Muscle layer of duodenum (tissue), 2 donors: ENCODE measurements around the gene DDAH1.

Experiments
- H3K27ac ChIP-seq: one replicate; pipeline ENCODE4 v1.7.0; 2013; ENCODE audit warnings: mild to moderate bottlenecking, low read length
- H3K27me3 ChIP-seq: one replicate; pipeline ENCODE4 v1.7.0; 2013; ENCODE audit warnings: low read depth, mild to moderate bottlenecking, control low read depth, low read length
- H3K36me3 ChIP-seq, 2 donors: one replicate each; pipeline ENCODE4 v1.7.0; 2013; ENCODE audit warnings: low read length in 2 of 2, control low read depth in 1 of 2, mild to moderate bottlenecking in 1 of 2; ENCODE audit not compliant: insufficient read depth in 2 of 2, control insufficient read depth in 1 of 2
- H3K4me1 ChIP-seq, 2 donors: one replicate each; pipeline ENCODE4 v1.7.0; 2013; ENCODE audit warnings: low read length in 2 of 2, mild to moderate bottlenecking in 2 of 2, control low read depth in 1 of 2, moderate library complexity in 1 of 2; ENCODE audit not compliant: insufficient read depth in 2 of 2, control insufficient read depth in 1 of 2
- H3K4me3 ChIP-seq, 2 donors: one replicate each; pipeline ENCODE4 v1.7.0; 2013; ENCODE audit warnings: low read length in 2 of 2, low read depth in 1 of 2, mild to moderate bottlenecking in 1 of 2
- H3K9me3 ChIP-seq, 2 donors: one replicate each; pipeline ENCODE4 v1.7.0; 2013; ENCODE audit warnings: low read length in 2 of 2, control low read depth in 1 of 2, mild to moderate bottlenecking in 1 of 2; ENCODE audit not compliant: control insufficient read depth in 1 of 2
- donor health status: healthy.

The DDAH1 gene

DNA sequence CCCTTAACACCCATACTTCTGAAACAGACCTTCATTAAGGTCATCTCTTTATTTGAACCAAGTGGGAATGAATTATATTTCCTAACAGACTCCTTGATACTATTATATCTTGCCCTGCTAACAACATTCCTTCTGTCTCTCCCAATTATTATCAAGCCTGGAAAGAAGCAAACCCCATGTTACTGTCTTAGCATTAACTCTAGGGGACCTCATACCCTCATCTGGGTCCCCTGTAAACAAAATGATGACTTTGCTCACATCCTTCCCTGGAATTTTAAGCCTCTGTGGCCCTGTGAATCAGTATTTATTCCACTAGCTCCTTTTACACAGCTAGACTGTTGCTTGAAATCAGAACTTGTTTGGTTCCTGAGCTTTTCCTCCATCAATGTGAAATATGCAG, 150.2 kb downstream of the DDAH1 start:
- no peak overlapping the region for H3K27ac ChIP-seq
- H3K27me3 ChIP-seq = no peaks in the 10 kb centered on the region
- peaks cover 0 to 4% of the 10 kb centered on the region in 2 donors for H3K4me1 ChIP-seq
- no peak overlapping the region for H3K4me3 ChIP-seq
- no peaks in the 10 kb centered on the region for H3K9me3 ChIP-seq
- H3K36me3 ChIP-seq = no peaks in the 10 kb centered on the region

DNA sequence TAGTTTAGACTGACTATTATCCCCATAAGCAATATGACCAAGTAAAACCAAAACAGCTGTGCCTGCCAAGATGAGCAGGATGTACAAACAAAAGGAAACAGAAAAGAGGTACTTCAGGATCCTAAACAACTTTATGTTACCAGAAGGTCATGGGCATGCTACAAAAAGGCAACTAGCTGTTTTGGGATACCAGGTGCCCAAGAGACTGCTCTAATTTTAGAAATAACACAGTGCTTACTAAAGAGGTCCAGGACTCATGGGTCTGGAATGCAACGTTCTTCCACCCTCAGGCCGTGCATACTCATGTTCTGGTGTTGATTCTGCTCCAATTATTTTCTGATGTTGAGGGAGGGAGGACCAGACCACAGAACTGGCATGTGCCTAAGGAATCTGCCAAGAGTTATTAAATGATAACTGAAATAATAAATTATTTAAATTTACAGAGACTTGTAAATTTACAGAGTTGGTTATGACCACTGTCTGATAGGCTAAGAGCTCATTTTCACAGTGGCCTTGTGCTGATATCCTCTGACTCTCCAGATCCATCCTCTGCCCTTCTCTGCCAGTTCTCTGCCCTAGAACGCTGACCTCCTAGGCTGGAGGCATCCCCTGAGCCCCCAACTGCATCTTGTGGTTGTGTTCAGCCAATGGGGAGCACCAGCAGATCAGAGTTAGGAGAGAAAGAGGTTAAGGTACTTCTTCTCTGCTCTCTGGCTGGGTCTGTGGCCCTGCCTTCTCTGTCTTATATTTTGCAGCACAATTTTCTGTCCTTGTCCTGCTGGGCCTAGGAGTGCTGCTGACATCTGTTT, 150.9 kb downstream of the DDAH1 start:
- Histone ChIP-seq H3K27ac (no peak overlapping the region), H3K27me3 (no peaks in the 10 kb centered on the region), H3K4me1 (peaks cover 0 to 4% of the 10 kb centered on the region in 2 donors), H3K36me3 (no peaks in the 10 kb centered on the region), H3K9me3 (no peaks in the 10 kb centered on the region), H3K4me3 (no peak overlapping the region)

GRCh38 chr1:85311818-85312217, 153.1 kb downstream of the DDAH1 start:
- Histone ChIP-seq H3K36me3 (no peaks in the 10 kb centered on the region), H3K27me3 (no peaks in the 10 kb centered on the region), H3K4me3 (no peak overlapping the region), H3K9me3 (no peaks in the 10 kb centered on the region), H3K4me1 (peaks cover 0 to 10% of the 10 kb centered on the region in 2 donors), H3K27ac (no peak overlapping the region)

DNA sequence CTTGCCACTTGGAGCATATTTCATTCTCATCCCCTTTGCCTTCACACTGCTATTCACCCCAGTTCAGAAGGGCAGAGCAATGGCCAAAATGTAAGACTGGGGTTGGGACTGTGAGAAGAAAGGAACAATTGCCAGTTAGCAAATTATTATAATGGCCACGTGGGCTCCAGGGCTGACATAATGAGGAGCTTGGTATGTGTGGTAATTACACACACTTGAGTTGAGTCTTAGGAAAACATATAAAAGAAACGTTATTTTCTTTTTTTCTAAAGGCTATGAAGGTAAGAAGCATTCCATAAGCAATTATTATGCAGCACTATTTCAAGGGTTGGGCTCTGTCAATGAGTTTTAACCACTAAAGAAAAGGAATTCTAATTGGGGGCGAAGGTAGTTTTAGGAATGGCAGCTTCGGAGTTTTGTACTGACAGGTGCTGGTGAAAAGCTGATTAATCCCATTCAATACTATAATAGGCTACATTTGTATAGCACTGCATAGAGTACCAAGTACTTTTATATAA, 156.1 kb downstream of the DDAH1 start:
- H3K27me3 ChIP-seq = no peaks in the 10 kb centered on the region
- H3K4me3 ChIP-seq = no peak overlapping the region
- no peaks in the 10 kb centered on the region for H3K9me3 ChIP-seq
- H3K36me3 ChIP-seq = no peaks in the 10 kb centered on the region
- H3K4me1 ChIP-seq = peaks cover 0 to 7% of the 10 kb centered on the region in 2 donors
- H3K27ac ChIP-seq = no peak overlapping the region

DNA sequence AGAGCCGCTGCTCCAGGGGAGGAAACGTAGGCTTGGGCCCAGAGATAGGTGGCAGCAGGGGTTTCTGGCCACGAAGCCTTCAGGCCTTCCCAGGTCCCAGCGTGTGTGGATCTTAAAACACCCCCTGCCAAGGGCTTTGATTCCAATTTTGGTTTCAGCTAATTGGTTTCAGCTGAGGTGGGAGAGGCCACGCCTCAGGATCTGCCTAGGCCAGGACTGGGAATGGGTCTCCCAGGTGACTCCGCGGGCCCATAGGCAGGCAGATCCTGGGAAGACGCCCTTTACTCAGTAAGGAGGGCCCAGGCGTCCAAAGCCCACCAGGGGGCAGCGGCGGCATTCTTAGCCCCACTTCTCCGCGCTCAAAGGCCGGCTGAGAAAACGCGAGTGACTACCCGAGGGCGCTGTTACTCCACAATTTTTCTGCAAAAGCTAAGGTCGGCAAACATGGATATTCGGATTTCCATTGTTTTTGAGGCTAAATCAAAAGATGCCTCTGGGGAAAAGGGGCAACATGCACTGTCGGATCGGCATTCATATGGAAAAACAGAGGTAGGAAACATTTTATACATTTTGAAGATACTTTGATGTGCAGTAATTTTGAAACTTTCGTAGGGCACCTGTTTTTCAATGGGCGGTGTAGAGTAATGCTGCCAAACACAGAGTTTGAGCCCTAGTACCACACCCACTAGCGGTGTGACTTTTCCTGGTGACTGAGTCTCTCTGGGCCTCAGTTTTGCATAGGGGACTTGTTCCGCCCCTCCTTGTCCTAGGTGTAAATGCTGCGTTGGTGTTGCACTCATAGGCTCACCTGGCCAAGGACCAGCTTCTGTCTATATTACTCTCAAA, 156.7 kb downstream of the DDAH1 start:
- Histone ChIP-seq H3K4me1 (peaks cover 0 to 5% of the 10 kb centered on the region in 2 donors), H3K4me3 (no peak overlapping the region), H3K9me3 (no peaks in the 10 kb centered on the region), H3K27me3 (no peaks in the 10 kb centered on the region), H3K36me3 (no peaks in the 10 kb centered on the region), H3K27ac (no peak overlapping the region)

GRCh38 chr1:85306236-85306635, 158.7 kb downstream of the DDAH1 start:
- Histone ChIP-seq H3K4me3 (no peak overlapping the region), H3K27ac (no peak overlapping the region), H3K36me3 (no peaks in the 10 kb centered on the region), H3K9me3 (no peaks in the 10 kb centered on the region), H3K4me1 (peaks cover 0 to 5% of the 10 kb centered on the region in 2 donors), H3K27me3 (no peaks in the 10 kb centered on the region)

GRCh38 chr1:85303440-85304162, 161.4 kb downstream of the DDAH1 start:
- H3K27ac ChIP-seq = no peak overlapping the region

GRCh38 chr1:85300140-85300539, 164.8 kb downstream of the DDAH1 start:
- peaks cover 10 to 14% of the 10 kb centered on the region in 2 donors for H3K4me1 ChIP-seq
- no peak overlapping the region for H3K27ac ChIP-seq
- H3K4me3 ChIP-seq = no peak overlapping the region
- H3K27me3 ChIP-seq = no peaks in the 10 kb centered on the region
- no peaks in the 10 kb centered on the region for H3K9me3 ChIP-seq
- H3K36me3 ChIP-seq = no peaks in the 10 kb centered on the region

More at GRCh38 chr1:85303440-85304162, 161.4 kb downstream of the DDAH1 start:
- Histone ChIP-seq H3K27me3 (no peaks in the 10 kb centered on the region), H3K36me3 (no peaks in the 10 kb centered on the region), H3K9me3 (no peaks in the 10 kb centered on the region), H3K4me1 (peaks cover 0 to 4% of the 10 kb centered on the region in 2 donors), H3K4me3 (no peak overlapping the region)

- H3K36me3 ChIP-seq = no peaks in the 10 kb centered on the region
- peak overlapping the region; percentile 1 to 31 for H3K4me3 ChIP-seq
- H3K27ac ChIP-seq = peak overlapping the region; percentile 39
- H3K27me3 ChIP-seq = no peaks in the 10 kb centered on the region
- H3K9me3 ChIP-seq = no peaks in the 10 kb centered on the region
- H3K4me1 ChIP-seq = peaks cover 10 to 14% of the 10 kb centered on the region in 2 donors
Observed at GRCh38 chr1:85297855-85298629, 166.9 kb downstream of the DDAH1 start.

- Histone ChIP-seq H3K4me1 (peaks cover 10 to 14% of the 10 kb centered on the region in 2 donors), H3K9me3 (no peaks in the 10 kb centered on the region), H3K27ac (peak overlapping the region; percentile 39), H3K4me3 (peak overlapping the region in 1 of 2 donors; percentile 31), H3K27me3 (no peaks in the 10 kb centered on the region), H3K36me3 (no peaks in the 10 kb centered on the region)
Observed at GRCh38 chr1:85297538-85297854, 167.5 kb downstream of the DDAH1 start.
